HTERT RPE-1 (cell line): ENCODE data around the gene FAM78A.

Experiments
- in situ Hi-C: fragments of 300-500 bp; cut with MboI; formaldehyde crosslinking; loops from 4 replicates; pipeline ENCODE4 v1.14.3; 2020; ENCODE audit warnings: low sequenced_read_pairs

The FAM78A gene

DNA sequence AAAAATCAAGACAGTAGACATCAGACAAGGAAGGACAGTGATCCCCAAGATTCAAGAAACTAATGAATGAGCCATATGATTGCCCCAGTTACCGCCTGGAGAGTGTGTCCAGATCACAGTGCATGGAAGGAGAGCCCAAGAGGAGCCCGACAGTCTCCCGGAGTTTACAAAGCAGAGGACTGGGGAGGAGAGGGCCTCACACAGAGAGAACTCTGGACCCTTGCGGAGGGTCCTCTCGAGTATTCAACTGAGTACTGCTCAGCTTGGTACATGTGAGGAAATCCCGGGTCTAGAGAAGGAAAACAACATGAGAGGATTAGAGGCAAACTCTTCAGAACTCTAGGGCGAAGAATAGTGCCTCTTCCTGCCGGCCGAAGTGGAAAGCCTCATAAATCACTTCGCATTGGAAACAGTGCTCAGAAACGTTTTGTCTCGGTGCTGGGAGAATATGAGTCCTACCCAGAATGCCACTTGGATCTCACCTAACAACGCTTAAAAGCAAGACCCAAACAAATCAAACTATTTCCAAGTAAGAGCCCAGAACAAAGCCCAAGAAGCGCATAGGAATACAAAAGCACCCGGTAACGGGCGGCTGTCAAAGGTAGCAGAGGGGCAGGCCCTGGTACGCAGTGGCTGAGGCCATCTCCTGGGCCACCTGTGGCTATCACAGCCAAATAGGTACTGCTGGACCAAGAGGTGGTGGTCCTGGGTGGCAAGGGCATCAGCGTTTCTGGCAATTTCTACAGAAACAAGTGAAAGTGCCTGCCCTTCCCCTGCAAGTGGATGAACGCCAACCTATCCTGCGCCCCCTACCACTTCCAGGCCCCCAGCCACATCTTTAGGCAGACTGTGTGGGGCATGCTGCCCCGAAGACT, 36.0 kb downstream of the FAM78A start:
- in situ Hi-C loops = no loop called here

DNA sequence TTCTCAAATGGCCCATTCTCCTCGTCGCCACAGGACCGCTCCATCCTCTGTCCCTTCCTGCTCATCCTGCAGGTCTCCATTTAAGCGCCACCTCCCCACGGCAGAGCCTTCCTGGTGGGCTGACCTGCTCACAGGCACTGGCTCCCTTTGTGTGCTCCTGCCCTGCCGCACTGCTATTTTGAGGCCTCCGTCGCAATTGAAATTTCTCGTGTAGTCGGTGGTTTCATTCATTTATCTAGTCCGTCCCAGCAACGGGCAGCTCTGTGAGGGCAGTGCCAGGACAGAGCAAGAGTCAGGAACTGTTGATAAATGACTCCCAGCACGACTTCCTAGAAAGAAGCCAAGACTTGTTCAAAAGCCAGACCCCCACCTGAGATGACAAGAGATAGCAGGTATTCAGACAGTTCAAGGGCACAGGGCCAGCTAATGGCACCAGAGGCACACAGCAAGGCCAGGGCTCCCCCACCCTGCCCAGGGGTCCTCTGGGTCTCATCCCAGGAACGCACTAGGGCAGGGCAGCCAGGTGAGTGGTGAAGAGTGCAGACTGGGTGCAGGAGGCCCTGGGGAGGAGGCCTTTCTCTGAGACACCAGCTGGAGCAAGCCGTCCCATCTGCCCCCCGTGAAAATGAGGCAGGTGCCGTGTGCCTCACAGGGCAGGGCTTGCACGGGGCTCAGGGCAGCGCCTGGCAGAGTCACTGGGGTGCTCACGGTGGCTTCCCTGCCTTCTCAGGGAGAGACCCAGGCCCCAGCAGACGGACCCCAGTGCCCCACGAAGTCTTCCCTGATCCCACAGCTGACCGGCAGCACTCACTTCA, 36.9 kb downstream of the FAM78A start:
- in situ Hi-C loops = no loop called here

DNA sequence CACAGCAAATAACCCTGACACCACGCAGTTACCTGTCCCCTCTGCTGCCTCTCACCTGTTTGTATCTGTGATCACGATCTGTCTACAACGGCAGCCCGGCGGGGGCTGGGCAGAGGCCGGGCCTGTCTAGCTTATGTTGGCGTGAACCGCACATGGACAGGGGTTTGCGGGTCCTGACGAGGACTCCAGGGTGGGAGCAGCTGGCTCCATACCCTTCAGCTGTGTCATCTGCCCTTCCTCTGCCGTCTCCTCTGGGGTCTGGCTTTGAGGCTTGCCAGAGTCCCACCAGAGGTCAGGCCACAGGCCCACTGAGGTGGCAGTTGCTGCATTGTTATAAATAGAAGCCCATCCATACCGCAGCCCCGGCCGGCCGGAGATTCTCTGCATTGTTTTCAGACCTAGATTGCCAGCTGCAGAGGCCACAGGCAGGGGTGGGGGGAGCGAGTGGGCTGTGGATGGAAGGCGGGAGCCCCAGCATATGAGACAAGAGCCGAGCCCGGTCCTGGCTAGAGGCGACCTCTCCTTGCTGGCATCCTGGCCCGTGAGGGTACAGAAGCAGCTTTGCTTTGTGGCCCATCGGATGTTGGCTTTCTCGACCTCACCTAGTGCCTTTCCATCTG, 37.8 kb downstream of the FAM78A start:
- in situ Hi-C loops = no loop called here

DNA sequence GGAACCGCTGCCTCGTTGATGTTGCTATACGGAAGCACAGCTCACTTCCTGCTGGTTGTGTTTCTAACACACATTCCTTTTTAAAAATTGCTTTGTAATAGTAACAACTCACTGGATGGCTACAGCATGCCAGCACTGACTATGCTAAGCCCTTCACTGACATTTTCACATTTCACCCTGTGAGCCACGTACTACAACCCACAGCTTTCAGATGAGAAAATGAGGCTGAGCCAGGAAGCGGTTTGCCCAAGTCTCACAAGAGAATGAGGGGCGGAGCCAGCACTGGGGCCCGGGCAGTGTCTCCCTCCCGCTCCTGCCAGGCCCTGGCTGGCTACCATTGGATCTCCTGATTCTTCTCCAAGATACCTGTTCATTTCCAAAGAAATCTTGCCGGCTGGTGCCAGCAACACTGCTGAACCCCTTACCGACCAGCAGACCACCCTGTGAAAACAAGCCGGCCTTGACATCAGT, 38.3 kb downstream of the FAM78A start:
- in situ Hi-C loops = no loop called here

DNA sequence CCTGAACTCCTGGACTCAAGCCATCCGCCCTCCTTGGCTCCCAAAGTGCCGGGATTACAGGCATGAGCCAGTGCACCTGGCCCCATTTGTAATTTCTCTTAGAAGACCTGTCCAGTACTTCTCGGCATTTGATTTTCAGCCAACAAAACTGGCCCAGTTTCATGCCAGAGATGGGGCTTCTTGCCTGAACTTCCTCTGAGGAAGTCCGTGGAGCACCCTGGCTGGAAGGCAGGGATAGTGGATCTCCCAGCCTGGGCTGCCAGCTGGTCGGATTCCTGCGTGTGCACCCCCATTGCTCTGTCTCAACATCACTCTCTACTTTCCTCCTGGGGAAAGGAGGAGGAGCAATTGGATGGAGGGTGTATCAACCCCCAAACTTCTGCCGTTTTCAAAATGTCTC, 39.0 kb downstream of the FAM78A start:
- in situ Hi-C loops = no loop called here

DNA sequence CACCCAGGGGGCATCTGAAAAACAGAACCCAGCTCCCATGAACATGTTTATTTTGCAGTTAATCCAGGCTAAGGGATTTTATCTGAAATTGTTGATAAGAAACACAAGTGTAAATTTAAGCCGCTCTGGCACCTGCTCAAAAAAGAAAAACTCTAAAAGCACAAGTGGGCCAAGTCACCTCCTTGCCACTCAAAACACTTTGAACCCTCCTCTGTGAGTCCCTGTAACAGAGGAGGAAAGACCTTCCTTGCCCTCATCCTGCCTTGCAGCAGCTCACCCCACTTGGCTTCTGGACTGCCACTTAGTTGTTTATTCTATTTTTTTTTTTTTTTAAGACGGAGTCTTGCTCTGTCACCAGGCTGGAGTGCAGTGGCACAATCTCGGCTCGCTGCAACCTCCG, 39.5 kb downstream of the FAM78A start:
- in situ Hi-C loops = no loop called here

DNA sequence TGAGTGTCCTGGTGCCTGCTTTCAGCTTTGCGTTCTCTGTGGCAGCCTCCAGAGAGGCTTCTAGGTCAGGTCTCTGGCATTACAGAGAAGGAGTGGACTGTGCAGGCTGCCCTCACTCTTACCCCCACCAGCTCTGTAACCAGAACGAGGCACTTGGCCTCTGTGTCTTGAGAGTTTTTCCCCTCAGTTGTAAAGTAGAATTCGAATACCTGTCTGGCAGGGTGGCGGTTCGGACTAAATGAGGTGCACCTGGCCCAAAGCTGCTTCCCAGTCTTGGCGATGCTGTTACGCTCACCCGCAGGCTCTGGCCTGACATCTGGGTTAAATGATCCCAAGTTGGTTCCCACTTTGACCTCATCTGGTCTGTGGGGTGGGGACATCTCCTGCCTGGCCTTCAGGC, 40.1 kb downstream of the FAM78A start:
- in situ Hi-C loops = no loop called here

DNA sequence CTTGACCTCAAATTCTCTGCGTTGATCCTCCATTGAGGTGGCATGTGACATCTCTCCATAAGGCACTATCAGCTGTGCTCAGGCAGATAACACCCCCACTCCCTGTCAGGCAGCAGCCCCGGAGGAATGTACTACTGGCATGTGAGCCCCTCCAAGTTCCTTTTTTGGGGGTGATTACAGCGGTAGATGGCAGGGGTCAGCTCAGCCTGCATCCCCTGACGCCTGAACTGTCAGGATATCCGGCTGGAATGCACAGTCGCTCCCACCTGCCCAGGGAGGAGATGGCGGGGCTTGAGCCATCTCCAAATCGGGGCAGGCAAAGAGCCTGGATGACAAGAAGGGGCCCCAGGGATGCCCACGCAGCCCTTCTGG, 40.8 kb downstream of the FAM78A start:
- in situ Hi-C loops = no loop called here

DNA sequence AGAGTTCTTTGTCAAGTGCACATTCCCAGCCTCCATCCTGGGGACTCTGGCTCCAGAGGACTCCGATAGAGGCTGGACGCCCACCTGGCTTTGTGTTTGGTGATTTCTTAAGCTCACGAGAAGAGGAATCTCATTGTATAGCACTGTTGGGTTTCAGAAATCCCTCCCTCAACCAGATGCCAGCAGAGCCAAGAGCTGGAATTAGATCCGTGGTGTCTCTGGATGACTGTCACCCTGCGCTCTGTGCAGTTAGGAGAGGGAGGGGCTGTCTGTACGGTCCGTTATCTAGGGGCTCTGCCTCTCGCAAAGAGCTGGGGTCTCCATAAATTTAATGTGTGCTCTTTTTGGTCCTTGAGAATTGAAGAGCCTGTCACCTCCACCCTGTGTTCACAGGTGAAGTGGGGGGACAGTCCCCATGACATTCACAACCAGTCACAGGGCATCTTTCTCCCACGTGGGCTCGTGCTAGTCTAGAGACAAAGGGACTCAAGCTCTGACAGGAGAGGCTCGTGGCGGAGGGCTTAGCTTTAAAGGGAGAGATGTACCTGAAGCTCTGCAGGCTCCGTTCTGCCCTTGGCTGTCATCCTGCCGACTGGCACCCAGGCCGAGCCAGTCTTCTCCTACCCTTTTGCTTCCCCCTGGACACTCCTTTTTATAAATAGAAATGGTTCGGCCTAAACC, 41.4 kb downstream of the FAM78A start:
- in situ Hi-C loops = no loop called here

DNA sequence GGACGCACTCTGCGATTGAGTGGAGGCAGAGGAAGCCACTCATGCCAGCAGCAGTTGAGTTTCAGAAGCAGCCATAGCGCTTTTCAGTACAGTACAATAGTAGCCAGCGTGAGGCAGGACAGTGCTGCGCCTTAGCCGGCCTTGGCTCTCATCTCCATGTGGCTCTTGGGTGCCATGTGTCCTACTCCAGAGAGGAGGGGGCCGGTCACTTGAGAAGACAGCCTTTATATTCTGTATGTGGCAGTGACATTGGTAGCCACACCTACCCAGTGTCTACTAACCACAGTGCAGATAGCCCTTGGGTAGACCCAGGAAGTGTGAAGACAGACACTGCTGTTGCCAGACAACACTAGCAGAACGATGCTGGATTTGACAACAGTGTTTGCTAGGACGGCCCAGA, 42.3 kb downstream of the FAM78A start:
- in situ Hi-C loops = no loop called here

DNA sequence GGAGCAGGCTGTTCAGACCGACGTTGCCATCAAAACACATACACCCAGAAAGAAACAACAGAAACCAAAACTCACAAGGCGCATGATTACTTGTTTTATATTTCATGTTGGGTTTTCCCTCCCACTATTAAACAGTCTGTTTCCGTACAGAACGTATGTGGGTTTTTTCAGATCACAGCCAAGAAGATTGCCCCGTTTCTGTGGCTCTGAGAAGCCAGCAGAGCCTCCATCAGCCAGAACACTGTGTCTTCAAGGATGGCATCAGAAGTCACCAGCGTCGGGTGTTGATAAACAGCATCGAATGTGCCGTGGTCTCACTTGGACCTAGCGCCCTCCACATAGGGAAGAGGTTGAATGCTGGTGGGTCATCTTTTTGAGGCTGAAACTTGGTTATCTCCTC, 42.8 kb downstream of the FAM78A start:
- in situ Hi-C loops = no loop called here

DNA sequence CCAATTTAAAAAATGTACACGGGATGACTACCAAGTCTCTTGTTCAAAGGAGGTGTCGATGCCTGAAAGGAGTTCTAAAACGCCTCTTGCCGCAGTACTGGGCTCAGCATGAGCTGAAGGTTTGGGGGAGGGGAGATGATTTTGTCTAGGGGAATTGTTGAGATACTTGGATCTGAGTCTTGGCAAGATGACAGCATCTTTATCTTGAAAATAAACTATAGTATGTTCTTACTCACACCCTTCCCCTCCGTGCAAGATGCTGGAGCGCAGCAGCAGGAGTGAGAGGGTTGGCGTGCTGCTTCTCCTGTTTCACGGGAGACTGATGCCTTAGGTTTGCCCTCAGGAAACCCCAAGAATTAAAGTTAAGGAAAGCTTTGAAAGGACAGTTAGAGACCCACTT, 47.3 kb downstream of the FAM78A start:
- in situ Hi-C loops = no loop called here

DNA sequence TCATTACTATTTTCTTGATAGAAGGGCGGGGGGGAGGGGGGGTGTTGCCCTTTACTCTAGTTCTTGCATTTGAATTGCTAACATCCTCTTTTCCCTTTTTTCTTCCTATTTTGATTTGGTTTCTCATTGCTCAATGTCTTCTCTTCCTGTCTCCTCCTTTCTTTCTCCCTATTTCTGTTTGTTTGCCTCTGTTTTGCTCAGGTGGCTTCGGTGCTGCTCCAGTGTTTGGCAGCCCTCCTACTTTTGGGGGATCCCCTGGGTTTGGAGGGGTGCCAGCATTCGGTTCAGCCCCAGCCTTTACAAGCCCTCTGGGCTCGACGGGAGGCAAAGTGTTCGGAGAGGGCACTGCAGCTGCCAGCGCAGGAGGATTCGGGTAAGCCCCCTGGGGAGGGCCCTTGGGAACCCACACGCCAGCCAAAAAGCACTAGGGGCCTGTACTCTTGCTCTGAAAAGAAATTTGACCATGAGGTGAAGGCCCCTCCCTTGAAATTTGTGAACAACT, 48.3 kb downstream of the FAM78A start:
- in situ Hi-C loops = no loop called here

DNA sequence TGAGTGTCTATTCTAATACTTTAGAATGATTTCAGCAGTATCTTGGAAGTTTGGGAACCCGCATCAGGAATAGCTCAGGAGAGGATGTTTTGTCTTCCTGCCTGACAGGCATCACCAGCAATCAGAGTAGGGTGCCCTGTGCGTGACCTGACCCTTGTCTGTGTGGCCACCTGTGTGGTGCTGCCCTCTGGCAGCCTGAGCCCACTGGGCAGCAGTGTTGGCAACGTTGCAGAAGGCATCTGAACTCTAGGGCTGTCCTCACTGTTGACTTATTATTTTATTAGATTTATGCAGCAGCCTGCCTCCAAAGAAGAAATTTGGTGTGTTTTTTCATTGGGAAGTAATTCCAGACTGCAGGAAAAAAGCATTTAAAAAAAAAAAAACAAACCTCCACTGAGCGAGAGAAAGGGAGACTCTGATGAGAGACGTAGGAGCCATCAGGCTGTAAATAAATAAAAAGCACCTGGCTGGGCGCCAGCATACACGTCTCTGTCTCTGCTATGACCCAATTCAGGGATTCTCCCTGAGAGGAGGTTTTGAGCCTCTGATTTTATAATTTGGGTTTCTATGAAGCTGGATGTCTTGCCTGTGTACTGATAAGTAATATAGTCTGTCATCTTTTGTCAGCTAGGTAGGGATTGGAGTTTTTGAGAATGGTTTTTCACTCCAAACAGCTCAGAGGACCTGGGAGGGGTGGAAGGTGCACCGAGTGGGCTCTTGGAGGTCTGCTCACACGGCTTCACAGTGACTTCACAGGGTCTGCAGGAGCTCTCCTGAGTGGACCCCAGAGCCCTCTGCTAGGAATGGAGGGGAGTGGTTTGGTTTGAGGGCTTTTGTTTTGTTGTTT, 49.0 kb downstream of the FAM78A start:
- in situ Hi-C loops = no loop called here

DNA sequence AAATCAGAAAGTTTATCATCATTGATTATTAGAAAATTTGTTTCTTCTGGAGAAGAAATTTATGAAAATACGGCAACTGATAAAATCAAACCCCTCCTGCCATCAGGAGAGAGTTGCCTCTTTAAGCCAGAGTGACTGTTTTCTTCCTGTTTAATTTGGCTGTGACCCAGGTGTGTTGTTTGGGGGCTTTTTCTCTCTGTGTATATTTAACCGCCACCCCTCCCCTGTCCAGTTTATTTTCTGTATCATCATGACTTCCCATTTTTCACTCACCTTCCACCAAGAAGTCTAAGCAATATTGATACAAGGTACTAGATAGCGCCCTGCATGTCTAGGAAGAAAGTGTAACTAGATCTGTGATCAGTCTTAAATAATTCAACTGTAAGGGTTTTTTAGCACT, 50.1 kb downstream of the FAM78A start:
- in situ Hi-C loops = no loop called here

DNA sequence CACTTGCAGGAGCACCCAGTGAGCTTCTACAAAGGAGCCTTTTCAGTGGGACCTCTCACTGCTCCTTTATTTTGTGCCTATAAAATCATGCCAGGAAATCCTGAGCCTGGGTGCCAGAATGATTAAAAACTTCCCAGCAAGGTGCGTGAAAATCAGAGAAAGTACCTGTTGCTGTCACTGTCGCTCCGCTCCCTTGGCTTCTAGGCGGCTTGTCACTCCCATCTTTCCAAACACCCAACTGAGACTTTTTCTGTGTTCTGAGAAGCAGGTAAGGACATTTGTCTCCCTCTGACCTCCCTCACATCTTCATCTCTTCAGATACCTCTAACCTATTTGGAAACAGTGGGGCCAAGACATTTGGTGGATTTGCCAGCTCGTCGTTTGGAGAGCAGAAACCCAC, 53.9 kb downstream of the FAM78A start:
- in situ Hi-C loops = no loop called here

DNA sequence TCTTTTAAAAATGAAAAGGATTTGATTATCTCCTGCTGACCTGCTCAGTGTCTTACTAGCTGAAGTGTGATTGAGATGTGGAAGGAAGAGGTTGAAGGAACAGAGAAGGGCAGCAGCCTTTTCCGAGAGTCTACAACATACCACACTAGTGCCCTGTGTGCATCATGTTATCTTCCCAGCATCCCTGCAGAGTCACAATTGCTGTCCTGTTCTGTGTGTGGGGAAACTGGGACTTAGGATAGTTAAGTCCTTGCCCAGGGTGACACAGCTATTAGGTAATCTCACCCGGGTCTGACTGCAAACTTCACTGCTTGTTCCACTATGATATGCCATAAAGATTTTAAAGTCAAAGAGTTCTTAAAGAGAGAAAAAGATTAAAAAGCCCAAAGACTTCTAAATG, 55.8 kb downstream of the FAM78A start:
- in situ Hi-C loops = no loop called here

DNA sequence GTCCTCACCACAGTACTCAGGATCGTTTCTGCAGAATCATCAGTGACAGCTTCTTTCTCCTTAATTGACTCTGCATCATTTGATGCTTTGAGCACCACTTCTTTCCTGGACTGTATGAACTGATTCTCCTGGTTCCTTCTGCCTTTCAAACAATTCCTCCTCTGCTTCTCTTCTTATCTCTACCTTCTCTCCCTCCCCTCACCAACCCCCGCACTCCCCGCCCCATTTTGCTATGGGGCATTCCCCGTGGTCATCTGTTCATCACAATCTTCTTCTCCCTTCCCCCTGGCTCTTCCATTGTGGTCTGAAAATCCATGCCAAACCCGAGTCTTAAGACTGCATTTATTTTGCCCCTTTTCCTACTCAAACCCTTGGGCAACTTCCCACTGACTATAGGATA, 57.9 kb downstream of the FAM78A start:
- in situ Hi-C loops = no loop called here

DNA sequence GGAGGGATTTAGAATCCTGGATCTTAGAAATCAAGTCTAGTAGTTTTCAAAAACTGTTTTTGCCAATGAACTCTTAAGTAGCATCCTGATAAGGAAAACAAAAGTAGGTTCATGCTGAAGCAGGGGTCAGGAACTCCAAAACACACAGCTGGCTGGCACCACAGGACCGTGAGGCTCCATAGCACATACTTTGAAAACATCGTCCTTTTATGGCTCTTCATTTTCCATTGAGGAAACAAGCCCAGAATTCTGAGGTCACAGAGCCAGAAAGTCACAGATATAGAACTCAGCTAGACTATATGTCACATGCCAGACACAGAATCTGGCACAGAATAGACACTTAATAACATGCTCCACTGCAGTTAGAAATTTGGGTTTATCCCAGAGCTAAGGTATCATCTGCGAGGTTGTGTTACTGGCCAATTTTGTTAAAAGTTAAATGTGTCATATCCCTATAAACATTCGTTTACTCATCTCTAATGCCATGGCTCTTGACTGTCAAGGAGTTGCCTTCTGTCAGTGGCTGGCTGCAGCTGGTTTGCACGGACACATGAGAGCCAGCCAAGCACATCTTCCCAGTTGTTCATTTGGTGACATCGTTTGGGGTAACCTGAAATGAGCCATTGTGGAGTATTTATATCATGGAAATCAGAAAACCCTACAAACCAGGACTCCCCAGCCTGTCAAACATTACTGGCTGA, 58.8 kb downstream of the FAM78A start:
- in situ Hi-C loops = no loop called here
